Stimulated activated naive B cell treated with anti-CD40 and anti-IgM and Interleukin-4, amounts not matched to agents 10 μg/mL and 1 μg/mL and 100 μg/mL, for 72 hours (primary cell): ENCODE results near the gene HHIPL1.
A peak's percentile ranks its signal among the peaks of the same experiment; 100 is the strongest.

Experiments
- ATAC-seq, 2 donors: fragments of 150-1000 bp; cut with Tn5 transposase; replicated peaks; 2 replicates each; pipeline ENCODE4 v1.10.0; 2021; ENCODE audit warnings: moderate library complexity in 1 of 2
- DNase-seq: peaks from one replicate; pipeline ENCODE4 v3.0.0; 2021
- H3K27ac Mint-ChIP-seq: one replicate; pipeline ENCODE4 v1.8.0; 2022; ENCODE audit warnings: mild to moderate bottlenecking, mixed read lengths
- H3K27me3 Mint-ChIP-seq, 2 donors: one replicate each; pipeline ENCODE4 v1.8.0; 2022; ENCODE audit warnings: mixed read lengths in 2 of 2
- H3K36me3 Mint-ChIP-seq, 2 donors: one replicate each; pipeline ENCODE4 v1.8.0; 2022; ENCODE audit warnings: mixed read lengths in 2 of 2, mild to moderate bottlenecking in 1 of 2
- H3K4me1 Mint-ChIP-seq, 2 donors: one replicate each; pipeline ENCODE4 v1.8.0; 2022; ENCODE audit warnings: mixed read lengths in 2 of 2, mild to moderate bottlenecking in 1 of 2
- H3K4me3 Mint-ChIP-seq, 2 donors: one replicate each; pipeline ENCODE4 v1.8.0; 2022; ENCODE audit warnings: mild to moderate bottlenecking in 2 of 2, mixed read lengths in 2 of 2, moderate library complexity in 1 of 2
- H3K9me3 Mint-ChIP-seq, 2 donors: one replicate each; pipeline ENCODE4 v1.8.0; 2022; ENCODE audit warnings: mixed read lengths in 2 of 2, mild to moderate bottlenecking in 1 of 2

Gene HHIPL1

DNA sequence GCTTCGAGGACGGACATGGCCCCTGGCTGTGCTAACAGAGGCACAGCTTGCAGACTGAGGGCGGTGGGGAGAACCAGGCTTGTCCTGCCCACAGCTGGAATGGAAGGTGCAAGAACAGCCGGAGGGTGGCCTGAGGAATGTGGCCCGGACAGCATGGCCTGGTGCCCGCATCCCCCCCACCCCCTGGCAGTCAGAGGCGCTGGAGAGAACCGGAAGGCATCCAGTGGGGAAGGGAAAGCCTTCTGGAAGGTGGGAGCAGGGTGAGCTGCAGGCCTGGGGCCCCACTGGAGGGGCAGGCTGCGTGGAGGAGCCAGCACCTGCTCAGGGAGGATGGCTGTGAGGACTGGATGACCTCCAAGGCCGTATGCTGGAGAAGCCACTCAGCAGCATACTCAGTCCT lies 31.0 kb downstream of the HHIPL1 start:
- Mint-ChIP-seq H3K27me3 (peaks cover 31 to 38% of the 10 kb centered on the region in 2 donors), H3K4me1 (peaks cover 5 to 8% of the 10 kb centered on the region in 2 donors), H3K9me3 (peaks cover 1 to 5% of the 10 kb centered on the region in 2 donors), H3K36me3 (peaks cover 0 to 3% of the 10 kb centered on the region in 2 donors), H3K27ac (no peak overlapping the region), H3K4me3 (no peak overlapping the region)
- no peak for DNase-seq
- no peak for ATAC-seq

- Mint-ChIP-seq H3K4me3 (no peak overlapping the region), H3K4me1 (peaks cover 5 to 8% of the 10 kb centered on the region in 2 donors), H3K27me3 (peaks cover 32 to 41% of the 10 kb centered on the region in 2 donors), H3K36me3 (peaks cover 0 to 3% of the 10 kb centered on the region in 2 donors), H3K27ac (no peak overlapping the region), H3K9me3 (peaks cover 1 to 5% of the 10 kb centered on the region in 2 donors)
- ATAC-seq: no peak
- no peak for DNase-seq
Observed at GRCh38 chr14:99676657-99677056, 31.7 kb downstream of the HHIPL1 start.

- H3K4me3 Mint-ChIP-seq: no peak overlapping the region
- no peak overlapping the region for H3K27ac Mint-ChIP-seq
- ATAC-seq: no peak
Observed at GRCh38 chr14:99677231-99678140, 32.6 kb downstream of the HHIPL1 start.

GRCh38 chr14:99678198-99678597 lies 33.3 kb downstream of the HHIPL1 start:
- Mint-ChIP-seq H3K27me3 (peaks cover 26 to 35% of the 10 kb centered on the region in 2 donors), H3K9me3 (peaks cover 1 to 5% of the 10 kb centered on the region in 2 donors), H3K36me3 (peaks cover 0 to 7% of the 10 kb centered on the region in 2 donors), H3K4me3 (no peak overlapping the region), H3K4me1 (peaks cover 3 to 8% of the 10 kb centered on the region in 2 donors), H3K27ac (no peak overlapping the region)
- ATAC-seq (no peak), DNase-seq (no peak)

More at GRCh38 chr14:99677231-99678140, 32.6 kb downstream of the HHIPL1 start:
- no peak for DNase-seq
- Mint-ChIP-seq H3K27me3 (peaks cover 29 to 37% of the 10 kb centered on the region in 2 donors), H3K4me1 (peaks cover 4 to 7% of the 10 kb centered on the region in 2 donors), H3K9me3 (peaks cover 1 to 5% of the 10 kb centered on the region in 2 donors), H3K36me3 (peaks cover 0 to 4% of the 10 kb centered on the region in 2 donors)

- Mint-ChIP-seq H3K4me1 (peaks cover 3 to 12% of the 10 kb centered on the region in 2 donors), H3K36me3 (peaks cover 0 to 7% of the 10 kb centered on the region in 2 donors), H3K4me3 (no peak overlapping the region), H3K9me3 (peaks cover 1 to 5% of the 10 kb centered on the region in 2 donors), H3K27ac (no peak overlapping the region), H3K27me3 (peaks cover 24 to 33% of the 10 kb centered on the region in 2 donors)
- DNase-seq (no peak), ATAC-seq (no peak)
Observed at GRCh38 chr14:99679111-99679510, 34.2 kb downstream of the HHIPL1 start.

- Mint-ChIP-seq H3K9me3 (peaks cover 1 to 5% of the 10 kb centered on the region in 2 donors), H3K27me3 (peaks cover 22 to 28% of the 10 kb centered on the region in 2 donors), H3K36me3 (peaks cover 0 to 7% of the 10 kb centered on the region in 2 donors), H3K4me1 (peaks cover 3 to 12% of the 10 kb centered on the region in 2 donors), H3K4me3 (no peak overlapping the region), H3K27ac (no peak overlapping the region)
- no peak for DNase-seq
- no peak for ATAC-seq
Observed at GRCh38 chr14:99679543-99679942, 34.6 kb downstream of the HHIPL1 start.

GRCh38 chr14:99679996-99680395 lies 35.1 kb downstream of the HHIPL1 start:
- H3K27me3 Mint-ChIP-seq: peaks cover 20 to 29% of the 10 kb centered on the region in 2 donors
- H3K27ac Mint-ChIP-seq: no peak overlapping the region
- ATAC-seq (no peak), DNase-seq (no peak)
- no peak overlapping the region for H3K4me3 Mint-ChIP-seq
- peaks cover 0 to 7% of the 10 kb centered on the region in 2 donors for H3K36me3 Mint-ChIP-seq
- H3K9me3 Mint-ChIP-seq: peaks cover 1 to 5% of the 10 kb centered on the region in 2 donors
- peaks cover 3 to 12% of the 10 kb centered on the region in 2 donors for H3K4me1 Mint-ChIP-seq

DNA sequence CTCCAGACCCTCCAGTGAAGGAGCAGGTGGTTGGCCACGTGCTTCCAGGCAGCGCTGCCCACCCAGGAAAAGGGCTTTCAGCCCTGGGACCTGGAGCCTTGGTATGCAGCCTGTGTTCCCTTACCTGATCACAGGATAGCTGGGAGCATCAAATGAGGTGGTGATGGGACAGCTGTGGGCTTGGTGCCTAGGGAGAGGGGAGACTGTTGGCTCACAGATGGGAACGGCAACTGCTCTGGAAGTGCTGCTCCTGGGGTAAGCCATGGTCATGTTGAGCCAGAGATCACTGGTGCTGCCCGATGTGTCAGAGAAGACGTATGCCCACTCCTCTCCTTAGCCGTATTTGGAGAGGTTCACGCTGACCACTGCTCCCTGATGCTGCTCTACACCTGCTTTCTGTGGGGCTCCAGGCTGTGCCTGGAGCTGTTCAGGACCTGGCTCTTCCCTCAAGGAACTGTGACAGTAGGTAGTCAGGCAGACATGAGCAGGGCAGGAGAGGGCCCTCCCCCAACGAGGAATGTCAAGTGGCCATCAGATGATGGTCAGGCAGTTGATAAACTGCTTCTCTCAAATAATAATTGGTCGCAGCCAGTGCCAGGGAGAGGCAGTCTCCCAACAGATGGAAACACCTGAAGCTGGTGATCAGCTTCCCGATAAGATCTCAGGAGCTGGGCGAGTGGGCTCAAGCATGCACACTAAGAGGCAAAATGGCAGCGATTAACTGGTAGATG lies 36.3 kb downstream of the HHIPL1 start:
- H3K4me3 Mint-ChIP-seq: no peak overlapping the region
- peaks cover 0 to 7% of the 10 kb centered on the region in 2 donors for H3K36me3 Mint-ChIP-seq
- H3K9me3 Mint-ChIP-seq: peaks cover 1 to 5% of the 10 kb centered on the region in 2 donors
- H3K27me3 Mint-ChIP-seq: peaks cover 27 to 36% of the 10 kb centered on the region in 2 donors
- DNase-seq: no peak
- no peak overlapping the region for H3K27ac Mint-ChIP-seq
- ATAC-seq: no peak
- H3K4me1 Mint-ChIP-seq: peaks cover 5 to 18% of the 10 kb centered on the region in 2 donors

DNA sequence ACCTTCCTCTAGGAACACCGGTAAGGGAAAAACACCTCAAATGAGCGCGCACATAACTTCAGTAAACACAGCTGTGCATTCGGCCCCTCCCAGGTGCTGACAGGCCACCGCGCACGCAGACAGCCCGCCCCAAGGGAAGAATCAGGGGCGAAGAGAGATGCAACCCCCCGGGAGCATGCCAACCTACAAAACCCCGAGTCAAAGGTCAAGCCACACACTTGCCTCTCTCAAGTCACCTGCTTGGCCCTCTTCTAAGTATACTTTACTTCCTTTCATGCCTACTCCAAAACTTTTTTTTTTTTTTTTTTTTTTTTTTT lies 36.9 kb downstream of the HHIPL1 start:
- Mint-ChIP-seq H3K9me3 (peaks cover 1 to 5% of the 10 kb centered on the region in 2 donors), H3K4me1 (peaks cover 5 to 19% of the 10 kb centered on the region in 2 donors), H3K4me3 (no peak overlapping the region), H3K27ac (no peak overlapping the region), H3K27me3 (peaks cover 27 to 38% of the 10 kb centered on the region in 2 donors), H3K36me3 (peaks cover 0 to 7% of the 10 kb centered on the region in 2 donors)
- ATAC-seq (no peak), DNase-seq (no peak)

DNA sequence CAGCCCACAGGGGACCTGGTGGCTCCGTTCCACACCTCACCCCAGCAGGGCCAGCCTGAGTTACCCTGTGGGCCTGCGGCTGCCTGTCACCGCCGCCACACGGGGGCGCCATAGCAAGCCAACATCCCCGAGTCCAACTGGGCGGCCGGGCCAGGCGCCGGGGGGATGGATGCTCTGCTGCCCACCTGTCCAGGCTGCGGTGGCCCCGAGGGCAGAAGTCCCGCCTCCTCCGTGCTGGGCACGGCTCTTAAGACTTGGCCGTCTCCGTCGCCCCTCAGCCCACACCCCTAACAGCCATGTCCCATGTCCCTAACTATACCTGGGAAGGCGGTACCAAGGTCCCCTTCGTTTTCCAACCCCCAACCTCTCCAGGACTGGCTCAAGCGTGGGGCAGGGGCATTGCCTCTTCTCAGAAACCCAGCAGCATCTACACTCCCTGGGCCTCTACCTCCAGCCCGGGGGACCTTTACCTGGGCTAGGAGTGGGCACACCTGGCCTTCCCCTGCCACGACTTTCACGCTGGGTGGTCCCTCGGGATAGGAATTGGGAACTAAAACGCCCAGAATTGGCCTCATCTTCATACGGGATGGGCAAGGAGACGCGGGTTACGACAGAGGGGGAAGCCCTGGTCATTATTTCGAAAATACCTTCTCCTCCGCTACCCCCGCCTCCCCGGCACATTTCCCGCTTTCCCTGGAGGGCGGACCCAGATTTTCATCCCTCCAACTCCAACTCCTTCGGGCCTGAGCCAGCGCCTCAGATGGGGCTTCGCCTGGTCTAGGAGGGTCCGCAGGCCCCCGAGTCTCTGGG lies 38.1 kb downstream of the HHIPL1 start:
- peak overlapping the region; percentile 91 to 93 for H3K4me3 Mint-ChIP-seq
- peaks cover 0 to 7% of the 10 kb centered on the region in 2 donors for H3K36me3 Mint-ChIP-seq
- H3K4me1 Mint-ChIP-seq: peaks cover 5 to 27% of the 10 kb centered on the region in 2 donors
- peaks cover 1 to 5% of the 10 kb centered on the region in 2 donors for H3K9me3 Mint-ChIP-seq
- ATAC-seq (peak; percentile 47 to 51), DNase-seq (peak; percentile 69)
- peak overlapping the region; percentile 93 for H3K27ac Mint-ChIP-seq
- peaks cover 34 to 46% of the 10 kb centered on the region in 2 donors for H3K27me3 Mint-ChIP-seq

DNA sequence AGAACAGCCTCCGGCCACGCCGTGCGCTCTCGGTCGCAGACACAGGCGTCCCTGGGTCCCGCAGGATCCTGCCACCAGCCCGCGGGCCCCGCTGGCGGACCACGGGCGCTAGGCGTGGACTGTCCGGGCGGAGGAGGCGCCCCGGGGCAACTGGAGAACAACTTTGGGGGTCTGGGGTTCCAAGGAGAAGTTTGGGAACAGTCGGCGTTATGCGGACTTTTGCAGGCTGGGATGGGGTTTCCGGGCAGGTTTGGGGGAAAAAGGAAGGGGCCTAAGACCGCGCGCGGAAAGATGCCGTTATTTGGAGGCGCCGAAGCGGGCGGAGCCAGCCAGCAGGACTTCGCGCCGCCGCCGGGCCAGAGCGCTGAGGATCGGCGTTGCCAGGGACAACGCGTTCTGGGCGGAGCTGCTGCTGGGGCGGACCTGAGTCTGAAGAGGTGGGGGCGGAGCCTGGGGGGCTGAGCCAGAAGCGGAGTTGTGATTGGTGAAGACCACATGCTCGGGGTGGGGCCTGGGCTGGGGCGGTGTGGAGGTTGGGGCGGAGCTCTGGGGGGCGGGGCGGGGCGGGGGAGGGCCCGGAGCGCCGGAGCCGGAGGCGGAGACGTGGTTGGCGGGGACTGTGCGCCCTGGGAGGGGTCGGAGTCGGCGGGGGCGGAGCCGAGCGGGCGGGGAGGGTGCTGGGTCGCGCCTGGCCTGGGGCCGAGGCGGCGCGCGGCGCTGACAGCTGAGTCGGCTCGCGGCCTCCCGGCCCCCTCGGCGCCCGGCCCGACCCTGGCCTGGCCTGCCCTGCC lies 38.9 kb downstream of the HHIPL1 start, which contains the start of gene CYP46A1:
Gene CYP46A1 (plus strand): TSS at position 680 of the 791 bp plus-strand sequence. CDS start 120 bp downstream, outside the sequence.
- Mint-ChIP-seq H3K4me1 (peaks cover 10 to 33% of the 10 kb centered on the region in 2 donors), H3K36me3 (peaks cover 1 to 7% of the 10 kb centered on the region in 2 donors), H3K27me3 (peaks cover 42 to 54% of the 10 kb centered on the region in 2 donors), H3K4me3 (peak within 1 kb of the TSS; percentile 91 to 93), H3K27ac (peak within 1 kb of the TSS; percentile 93), H3K9me3 (peaks cover 0 to 1% of the 10 kb centered on the region in 2 donors)
- DNase-seq (peak; percentile 99), ATAC-seq (peak; percentile 91 to 94)

DNA sequence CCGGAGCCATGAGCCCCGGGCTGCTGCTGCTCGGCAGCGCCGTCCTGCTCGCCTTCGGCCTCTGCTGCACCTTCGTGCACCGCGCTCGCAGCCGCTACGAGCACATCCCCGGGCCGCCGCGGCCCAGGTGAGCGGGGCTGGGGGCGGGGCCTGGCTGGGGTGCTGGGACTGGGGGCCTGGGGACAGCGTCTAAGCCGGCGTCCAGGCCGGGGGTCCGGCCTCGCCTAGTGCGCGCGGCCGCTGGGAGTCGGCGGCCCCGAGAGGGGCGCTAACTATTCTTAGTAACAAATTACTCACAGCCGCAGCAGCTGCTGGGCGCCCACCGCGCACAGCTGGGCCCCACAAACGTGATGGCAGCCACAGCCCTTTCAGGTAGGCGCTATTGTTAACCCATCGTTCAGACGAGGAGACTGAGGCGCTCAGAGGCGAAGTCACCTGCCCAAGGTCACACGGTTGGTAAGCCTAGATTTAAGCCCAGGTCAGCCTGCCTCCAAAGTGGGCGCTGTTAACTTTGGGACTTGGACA lies 39.5 kb downstream of the HHIPL1 start:
- Mint-ChIP-seq H3K27me3 (peaks cover 43 to 61% of the 10 kb centered on the region in 2 donors), H3K27ac (no peak overlapping the region), H3K4me3 (no peak overlapping the region), H3K4me1 (peaks cover 11 to 33% of the 10 kb centered on the region in 2 donors), H3K9me3 (no peaks in the 10 kb centered on the region), H3K36me3 (peaks cover 2 to 4% of the 10 kb centered on the region in 2 donors)
- ATAC-seq: peak; percentile 25 to 32
- DNase-seq: no peak
